SKM-1 (cell line): ENCODE data around the gene COL15A1.
"Not testable (repeated sequence)": the region's sequence is repeated elsewhere in the genome, so short reads cannot be mapped to it uniquely, and the experiment has no call there.

Experiments
- DNase-seq: peaks from one replicate; lab custom pipeline; 2025; ENCODE audit not compliant: unreplicated experiment; lab: John Stamatoyannopoulos, UW

The COL15A1 gene

GRCh38 chr9:99010393-99010792, 66.7 kb downstream of the COL15A1 start:
- DNase-seq = not testable (repeated sequence)

GRCh38 chr9:99011161-99011709, 67.5 kb downstream of the COL15A1 start:
- DNase-seq = no peak

- DNase-seq = no peak
These were observed 69.3 kb downstream of the COL15A1 start for GRCh38 chr9:99012957-99013512.

- no peak for DNase-seq
These were observed 69.8 kb downstream of the COL15A1 start for GRCh38 chr9:99013550-99013949.

GRCh38 chr9:99015448-99015847, 71.7 kb downstream of the COL15A1 start:
- DNase-seq = no peak

GRCh38 chr9:99015890-99016289, 72.2 kb downstream of the COL15A1 start:
- no peak for DNase-seq

GRCh38 chr9:99016681-99017387, 73.1 kb downstream of the COL15A1 start:
- DNase-seq = no peak

GRCh38 chr9:99018653-99019052, 74.9 kb downstream of the COL15A1 start:
- DNase-seq = no peak

- no peak for DNase-seq
These were observed 76.0 kb downstream of the COL15A1 start for GRCh38 chr9:99019510-99020331.

- DNase-seq = no peak
These were observed 77.2 kb downstream of the COL15A1 start for GRCh38 chr9:99020786-99021436.

GRCh38 chr9:99021512-99021911, 77.8 kb downstream of the COL15A1 start:
- no peak for DNase-seq

- no peak for DNase-seq
These were observed 79.5 kb downstream of the COL15A1 start for GRCh38 chr9:99023231-99023630.

- no peak for DNase-seq
These were observed 80.1 kb downstream of the COL15A1 start for GRCh38 chr9:99023831-99024230.

- DNase-seq = no peak
These were observed 81.3 kb downstream of the COL15A1 start for GRCh38 chr9:99024959-99025358.

- no peak for DNase-seq
These were observed 82.0 kb downstream of the COL15A1 start for GRCh38 chr9:99025616-99026270.

- DNase-seq = no peak
These were observed 82.7 kb downstream of the COL15A1 start for GRCh38 chr9:99026271-99026955.

GRCh38 chr9:99026956-99027298, 83.2 kb downstream of the COL15A1 start:
- DNase-seq = no peak

- no peak for DNase-seq
These were observed 83.7 kb downstream of the COL15A1 start for GRCh38 chr9:99027443-99027842.

- DNase-seq = no peak
These were observed 85.5 kb downstream of the COL15A1 start for GRCh38 chr9:99029083-99029645.

GRCh38 chr9:99030092-99030511, 86.4 kb downstream of the COL15A1 start:
- no peak for DNase-seq
